ENCODE measurements around the gene SSR3.

SSR3 gene

GRCh38 chr3:156519758-156520162, 35.2 kb downstream of the SSR3 start:
- Histone ChIP-seq H3K36me3 (ENCODE audit: control insufficient read depth, low read length) (no peaks in the 10 kb centered on the region), H3K9me2 (replicated peaks; ENCODE audit: control insufficient read depth, low read length) (no peaks in the 10 kb centered on the region), H3K79me2 (ENCODE audit: control insufficient read depth, low read length) (no peaks in the 10 kb centered on the region), H3K27ac (ENCODE audit: low read depth, low read length) (no peak overlapping the region), H3F3A (ENCODE audit: control insufficient read depth, insufficient read depth) (no peaks in the 10 kb centered on the region), H3K27me3 (ENCODE audit: control insufficient read depth, low read length) (peaks cover 23% of the 10 kb centered on the region), H3K4me2 (ENCODE audit: low read length) (no peak overlapping the region), H4K20me1 (ENCODE audit: control insufficient read depth, insufficient read depth, low read depth, low read length) (no peaks in the 10 kb centered on the region), H3K9me3 (ENCODE audit: control insufficient read depth, insufficient read depth, low read length) (no peaks in the 10 kb centered on the region), H3K4me1 (ENCODE audit: control insufficient read depth, low read length) (no peaks in the 10 kb centered on the region), H3K4me3 (ENCODE audit: low read length) (no peak overlapping the region)
- no peak for TF ChIP-seq EZH2phosphoT487 (IDR thresholded peaks at IDR 0.05; ENCODE audit: borderline replicate concordance, low read length)
- TF ChIP-seq CTCF (IDR thresholded peaks at IDR 0.05; ENCODE audit: low read depth, low read length, poor library complexity, severe bottlenecking) = no peak

GRCh38 chr3:156518726-156519125, 36.2 kb downstream of the SSR3 start:
- H4K20me1 ChIP-seq (ENCODE audit: control insufficient read depth, insufficient read depth, low read depth, low read length) = no peaks in the 10 kb centered on the region
- no peaks in the 10 kb centered on the region for H3K36me3 ChIP-seq (ENCODE audit: control insufficient read depth, low read length)
- H3K27me3 ChIP-seq (ENCODE audit: control insufficient read depth, low read length) = peaks cover 23% of the 10 kb centered on the region
- H3K9me3 ChIP-seq (ENCODE audit: control insufficient read depth, insufficient read depth, low read length) = no peaks in the 10 kb centered on the region
- H3K79me2 ChIP-seq (ENCODE audit: control insufficient read depth, low read length) = no peaks in the 10 kb centered on the region
- H3K9me2 ChIP-seq (replicated peaks; ENCODE audit: control insufficient read depth, low read length) = no peaks in the 10 kb centered on the region
- TF ChIP-seq EZH2phosphoT487 (IDR thresholded peaks at IDR 0.05; ENCODE audit: borderline replicate concordance, low read length) (no peak), CTCF (IDR thresholded peaks at IDR 0.05; ENCODE audit: low read depth, low read length, poor library complexity, severe bottlenecking) (no peak)
- no peak overlapping the region for H3K4me2 ChIP-seq (ENCODE audit: low read length)
- no peak overlapping the region for H3K4me3 ChIP-seq (ENCODE audit: low read length)
- no peaks in the 10 kb centered on the region for H3K4me1 ChIP-seq (ENCODE audit: control insufficient read depth, low read length)
- no peaks in the 10 kb centered on the region for H3F3A ChIP-seq (ENCODE audit: control insufficient read depth, insufficient read depth)
- no peak overlapping the region for H3K27ac ChIP-seq (ENCODE audit: low read depth, low read length)

- H3K36me3 ChIP-seq (ENCODE audit: control insufficient read depth, low read length) = no peaks in the 10 kb centered on the region
- no peak overlapping the region for H3K27ac ChIP-seq (ENCODE audit: low read depth, low read length)
- no peaks in the 10 kb centered on the region for H4K20me1 ChIP-seq (ENCODE audit: control insufficient read depth, insufficient read depth, low read depth, low read length)
- peaks cover 4% of the 10 kb centered on the region for H3K4me1 ChIP-seq (ENCODE audit: control insufficient read depth, low read length)
- H3K4me3 ChIP-seq (ENCODE audit: low read length) = no peak overlapping the region
- no peaks in the 10 kb centered on the region for H3K79me2 ChIP-seq (ENCODE audit: control insufficient read depth, low read length)
- peaks cover 23% of the 10 kb centered on the region for H3K27me3 ChIP-seq (ENCODE audit: control insufficient read depth, low read length)
- no peaks in the 10 kb centered on the region for H3F3A ChIP-seq (ENCODE audit: control insufficient read depth, insufficient read depth)
- H3K4me2 ChIP-seq (ENCODE audit: low read length) = no peak overlapping the region
- no peak for TF ChIP-seq EZH2phosphoT487 (IDR thresholded peaks at IDR 0.05; ENCODE audit: borderline replicate concordance, low read length)
- TF ChIP-seq CTCF (IDR thresholded peaks at IDR 0.05; ENCODE audit: low read depth, low read length, poor library complexity, severe bottlenecking) = no peak
- no peaks in the 10 kb centered on the region for H3K9me3 ChIP-seq (ENCODE audit: control insufficient read depth, insufficient read depth, low read length)
- no peaks in the 10 kb centered on the region for H3K9me2 ChIP-seq (replicated peaks; ENCODE audit: control insufficient read depth, low read length)
Measured at GRCh38 chr3:156516961-156517360, 38.0 kb downstream of the SSR3 start.

- H3K9me2 ChIP-seq (replicated peaks; ENCODE audit: control insufficient read depth, low read length) = no peaks in the 10 kb centered on the region
- H4K20me1 ChIP-seq (ENCODE audit: control insufficient read depth, insufficient read depth, low read depth, low read length) = no peaks in the 10 kb centered on the region
- no peak overlapping the region for H3K27ac ChIP-seq (ENCODE audit: low read depth, low read length)
- peaks cover 9% of the 10 kb centered on the region for H3K4me1 ChIP-seq (ENCODE audit: control insufficient read depth, low read length)
- H3K79me2 ChIP-seq (ENCODE audit: control insufficient read depth, low read length) = no peaks in the 10 kb centered on the region
- peaks cover 22% of the 10 kb centered on the region for H3K27me3 ChIP-seq (ENCODE audit: control insufficient read depth, low read length)
- H3K4me3 ChIP-seq (ENCODE audit: low read length) = no peak overlapping the region
- no peaks in the 10 kb centered on the region for H3K9me3 ChIP-seq (ENCODE audit: control insufficient read depth, insufficient read depth, low read length)
- H3K36me3 ChIP-seq (ENCODE audit: control insufficient read depth, low read length) = no peaks in the 10 kb centered on the region
- TF ChIP-seq EZH2phosphoT487 (IDR thresholded peaks at IDR 0.05; ENCODE audit: borderline replicate concordance, low read length) = no peak
- no peaks in the 10 kb centered on the region for H3F3A ChIP-seq (ENCODE audit: control insufficient read depth, insufficient read depth)
- no peak overlapping the region for H3K4me2 ChIP-seq (ENCODE audit: low read length)
Measured at GRCh38 chr3:156516284-156516683, 38.6 kb downstream of the SSR3 start.

All from DOHH2 (cell line).